ENCODE data around the gene GZMM.

GZMM gene

GRCh38 chr19:543910-544608 lies at the start of gene GZMM:
GZMM (plus strand) TSS chr19:544053; CDS start chr19:544072, 19 bp downstream.
- DNase-seq (ENCODE audit: low read depth), result no peak
- H3K4me3 ChIP-seq (ENCODE audit: low read length), result no peak within 1 kb of the TSS

GRCh38 chr19:494171-495080 lies 49.4 kb upstream of the GZMM start:
- DNase-seq (ENCODE audit: low read depth), result no peak
- TF ChIP-seq CTCF (conservative IDR thresholded peaks at IDR 0.05; ENCODE audit: low read depth, low read length), result no peak
- H3K4me3 ChIP-seq (ENCODE audit: low read length), result no peak overlapping the region

More at GRCh38 chr19:543910-544608, at the start of gene GZMM:
- TF ChIP-seq CTCF (conservative IDR thresholded peaks at IDR 0.05; ENCODE audit: low read depth, low read length), result no peak

GRCh38 chr19:495081-495401 lies 48.8 kb upstream of the GZMM start:
- DNase-seq (ENCODE audit: low read depth), result no peak
- TF ChIP-seq CTCF (conservative IDR thresholded peaks at IDR 0.05; ENCODE audit: low read depth, low read length), result no peak
- H3K4me3 ChIP-seq (ENCODE audit: low read length), result no peak overlapping the region

- DNase-seq (ENCODE audit: low read depth), result no peak
- TF ChIP-seq CTCF (conservative IDR thresholded peaks at IDR 0.05; ENCODE audit: low read depth, low read length), result peak; percentile 66
- H3K4me3 ChIP-seq (ENCODE audit: low read length), result no peak overlapping the region
Measured at GRCh38 chr19:495402-496111, 48.3 kb upstream of the GZMM start.

- H3K4me3 ChIP-seq (ENCODE audit: low read length), result no peak within 1 kb of the TSS
- no peak for DNase-seq (ENCODE audit: low read depth)
- TF ChIP-seq CTCF (conservative IDR thresholded peaks at IDR 0.05; ENCODE audit: low read depth, low read length), result no peak
Measured at GRCh38 chr19:496112-496665, 47.7 kb upstream of the GZMM start, which contains the start of gene MADCAM1. MADCAM1 (plus strand) TSS chr19:496486; CDS start chr19:496500, 14 bp downstream.

- no peak for DNase-seq (ENCODE audit: low read depth)
- no peak overlapping the region for H3K4me3 ChIP-seq (ENCODE audit: low read length)
- no peak for TF ChIP-seq CTCF (conservative IDR thresholded peaks at IDR 0.05; ENCODE audit: low read depth, low read length)
Measured at GRCh38 chr19:496986-497385, 46.9 kb upstream of the GZMM start.
